Fibroblast of the aortic adventitia (primary cell): ENCODE results near the gene CALHM5. TPM values are rescaled to one million over a fixed set of nuclear protein-coding genes. Genes with fewer than 3 reads are reported as not detected.

Experiments
- DNase-seq: peaks from one replicate; pipeline ENCODE4 v3.0.0-alpha.2; 2010; ENCODE audit warnings: low read depth
- H3K4me3 ChIP-seq: 2 replicates; pipeline ENCODE4 v1.5.1; 2011; ENCODE audit warnings: low read depth, mild to moderate bottlenecking, control low read depth, low read length, moderate library complexity
- total RNA-seq: library from RNA; depleted of rRNA; stranded (reverse); fragments of >200 nt; gene quantifications from 2 replicates; pipeline ENCODE4 v1.2.3, GENCODE V29; 2012; ENCODE audit warnings: low replicate concordance
- TF ChIP-seq, protein P1 (sequence below): IDR thresholded peaks from 2 replicates; pipeline ENCODE4 v1.5.1; 2011; ENCODE audit warnings: mild to moderate bottlenecking, low read length, control low read depth, inconsistent platforms; ENCODE audit not compliant: insufficient read depth

CALHM5 gene
- total RNA-seq, 1 donor = 8.2 TPM

DNA sequence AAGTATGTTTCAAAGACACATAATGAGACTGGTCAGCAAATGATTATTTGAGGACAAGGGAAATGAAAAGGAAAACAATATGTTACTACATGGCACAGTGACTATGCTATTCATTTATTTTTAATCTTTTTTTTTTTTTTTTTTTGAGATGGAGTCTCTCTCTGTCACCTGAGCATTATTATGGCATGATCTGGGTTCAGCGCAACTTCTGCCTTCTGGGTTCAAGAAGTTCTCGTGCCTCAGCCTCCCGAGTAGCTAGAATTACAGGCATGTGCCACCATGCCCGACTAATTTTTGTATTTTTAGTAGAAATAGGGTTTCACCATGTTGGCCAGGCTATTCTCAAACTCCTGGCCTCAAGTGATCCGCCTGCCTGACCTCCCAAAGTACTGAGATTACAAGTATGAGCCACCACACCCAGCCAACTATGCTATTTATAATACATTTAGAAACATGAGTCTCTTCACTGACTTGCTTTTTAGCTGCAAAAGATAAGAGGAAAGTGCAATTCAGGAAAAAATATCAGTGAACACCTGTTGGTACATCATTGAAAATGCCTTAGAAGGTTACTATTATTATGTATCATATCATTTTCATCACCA is 45.5 kb downstream of the CALHM5 start:
- TF ChIP-seq, protein P1, sequence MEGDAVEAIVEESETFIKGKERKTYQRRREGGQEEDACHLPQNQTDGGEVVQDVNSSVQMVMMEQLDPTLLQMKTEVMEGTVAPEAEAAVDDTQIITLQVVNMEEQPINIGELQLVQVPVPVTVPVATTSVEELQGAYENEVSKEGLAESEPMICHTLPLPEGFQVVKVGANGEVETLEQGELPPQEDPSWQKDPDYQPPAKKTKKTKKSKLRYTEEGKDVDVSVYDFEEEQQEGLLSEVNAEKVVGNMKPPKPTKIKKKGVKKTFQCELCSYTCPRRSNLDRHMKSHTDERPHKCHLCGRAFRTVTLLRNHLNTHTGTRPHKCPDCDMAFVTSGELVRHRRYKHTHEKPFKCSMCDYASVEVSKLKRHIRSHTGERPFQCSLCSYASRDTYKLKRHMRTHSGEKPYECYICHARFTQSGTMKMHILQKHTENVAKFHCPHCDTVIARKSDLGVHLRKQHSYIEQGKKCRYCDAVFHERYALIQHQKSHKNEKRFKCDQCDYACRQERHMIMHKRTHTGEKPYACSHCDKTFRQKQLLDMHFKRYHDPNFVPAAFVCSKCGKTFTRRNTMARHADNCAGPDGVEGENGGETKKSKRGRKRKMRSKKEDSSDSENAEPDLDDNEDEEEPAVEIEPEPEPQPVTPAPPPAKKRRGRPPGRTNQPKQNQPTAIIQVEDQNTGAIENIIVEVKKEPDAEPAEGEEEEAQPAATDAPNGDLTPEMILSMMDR = no peak
- no peak overlapping the region for H3K4me3 ChIP-seq
- peak; percentile 43 for DNase-seq

DNA sequence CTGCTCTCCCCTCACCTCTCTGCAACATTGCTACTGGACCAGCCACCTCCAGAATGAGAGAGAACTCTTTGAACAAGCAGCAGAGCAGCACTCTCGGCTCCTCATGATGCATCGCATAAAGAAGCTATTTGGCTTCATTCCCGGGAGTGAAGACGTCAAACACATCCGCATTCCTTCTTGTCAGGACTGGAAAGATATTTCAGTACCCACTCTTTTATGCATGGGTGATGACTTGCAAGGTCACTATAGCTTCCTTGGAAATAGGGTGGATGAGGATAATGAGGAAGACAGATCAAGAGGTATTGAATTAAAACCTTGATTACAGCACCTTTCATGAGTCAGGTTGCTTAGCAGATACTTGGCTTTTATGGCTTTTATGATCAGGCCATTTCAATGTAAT is 46.5 kb downstream of the CALHM5 start:
- no peak overlapping the region for H3K4me3 ChIP-seq
- peak; percentile 95 for DNase-seq
- TF ChIP-seq, protein P1 = no peak

DNA sequence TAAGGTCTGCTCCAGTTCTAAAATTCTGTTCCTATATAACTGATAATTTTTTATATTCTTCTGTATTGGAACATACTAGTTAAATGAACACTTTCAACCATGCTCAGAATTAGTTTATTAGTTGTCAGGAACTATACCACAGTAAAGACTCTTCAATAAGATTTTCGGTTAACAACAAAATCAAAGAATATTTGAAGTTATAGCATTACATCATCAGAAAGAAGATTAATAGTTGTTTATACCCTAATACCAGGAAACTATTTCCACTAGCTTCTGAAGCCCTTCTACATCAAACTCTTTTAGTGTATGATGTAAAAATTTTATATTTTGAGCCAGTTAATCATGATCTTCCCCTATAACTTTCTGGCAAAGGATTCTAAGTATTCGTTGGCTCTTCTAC is 48.7 kb downstream of the CALHM5 start:
- TF ChIP-seq, protein P1 = no peak
- DNase-seq = no peak

DNA sequence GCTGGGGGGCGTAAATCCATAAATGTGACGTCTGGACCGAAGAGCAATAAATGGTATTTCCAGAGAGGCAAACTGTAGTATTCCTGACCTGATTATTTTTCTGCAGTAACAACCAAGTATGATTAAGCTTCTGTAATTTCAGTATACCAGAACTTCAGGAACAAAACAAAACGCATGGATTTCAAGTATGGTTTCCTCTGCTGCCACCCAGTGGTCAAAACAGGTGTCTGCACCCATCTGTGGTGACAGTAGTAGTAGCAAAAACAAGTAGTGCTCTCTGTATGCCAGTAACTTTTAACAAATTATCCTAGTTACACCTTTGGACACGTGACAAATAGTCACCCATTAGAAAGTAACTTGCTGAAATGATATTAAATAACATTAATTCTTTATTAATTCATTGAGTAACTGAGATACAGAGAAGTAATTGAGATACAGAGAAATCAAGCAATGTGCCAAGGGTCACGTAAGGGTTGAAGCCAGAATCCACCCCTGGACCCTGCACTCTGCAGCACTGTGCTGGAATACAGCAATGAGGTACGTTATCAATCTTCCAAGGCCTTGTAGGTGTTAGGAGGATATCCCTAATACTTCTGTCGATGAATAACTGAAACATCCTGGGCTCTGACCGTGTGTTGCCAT is 50.1 kb downstream of the CALHM5 start:
- DNase-seq = peak; percentile 86
- H3K4me3 ChIP-seq = no peak overlapping the region
- TF ChIP-seq, protein P1 = peak; percentile 93

More for the DNA sequence above, 48.7 kb downstream of the CALHM5 start:
- no peak overlapping the region for H3K4me3 ChIP-seq

DNA sequence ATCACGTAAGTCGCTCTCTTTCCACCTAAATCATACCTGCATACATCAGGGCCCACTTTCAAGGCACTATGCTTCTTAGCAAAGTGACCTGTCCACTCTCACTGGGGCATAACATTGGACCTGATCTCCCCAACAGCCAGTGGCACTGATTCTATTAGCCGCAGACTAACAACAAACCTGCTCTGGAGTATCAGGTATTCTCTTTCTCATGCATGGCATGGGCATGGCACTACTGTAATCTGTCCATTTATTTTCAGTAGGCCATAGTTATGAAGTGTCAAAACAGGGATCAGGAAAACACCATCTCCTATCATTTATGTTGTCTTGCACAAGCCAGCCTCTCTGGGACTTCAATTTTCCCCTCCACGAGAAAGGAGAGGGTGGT is 50.6 kb downstream of the CALHM5 start:
- no peak overlapping the region for H3K4me3 ChIP-seq
- TF ChIP-seq, protein P1 = no peak
- no peak for DNase-seq

DNA sequence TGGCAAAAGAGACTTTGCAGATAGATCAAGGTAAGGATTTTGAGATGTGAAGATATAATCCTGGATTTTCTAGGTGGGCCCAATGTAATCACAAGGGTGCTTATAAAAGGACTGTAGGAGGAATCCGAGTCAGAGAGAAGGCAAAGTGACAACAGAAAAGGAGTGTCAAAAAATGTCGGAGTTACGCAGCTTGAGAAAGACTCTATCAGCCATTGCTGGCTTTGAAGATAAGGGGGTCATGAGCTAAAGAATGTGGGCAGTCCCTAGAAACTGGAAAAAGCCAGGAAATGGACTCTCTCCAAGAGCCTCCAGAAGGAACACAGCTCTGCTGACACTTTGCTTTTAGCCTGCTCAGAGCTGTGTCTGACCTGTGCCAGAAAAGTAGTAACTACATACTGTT is 51.2 kb downstream of the CALHM5 start:
- TF ChIP-seq, protein P1 = no peak
- peak; percentile 61 for DNase-seq
- no peak overlapping the region for H3K4me3 ChIP-seq

DNA sequence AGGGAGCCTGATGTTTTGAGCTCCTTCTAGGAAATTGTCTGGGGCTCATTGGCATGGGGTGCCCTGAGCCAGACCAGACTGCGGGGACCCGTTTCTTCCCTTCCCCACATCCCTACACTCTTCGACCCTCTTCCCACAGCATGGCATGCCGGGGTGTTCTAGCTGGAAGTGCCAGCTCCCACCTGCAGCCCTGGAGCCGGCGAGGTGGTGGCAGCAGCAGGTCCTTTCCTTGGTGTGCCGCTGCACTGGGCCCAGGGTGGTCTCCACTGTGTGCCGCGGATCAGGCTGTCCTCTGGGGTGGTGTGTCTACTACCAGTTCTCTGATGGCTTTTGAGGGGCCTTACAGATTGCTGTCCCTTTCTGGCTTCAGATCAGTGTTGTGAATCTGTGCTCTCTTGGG is 52.4 kb downstream of the CALHM5 start:
- no peak for DNase-seq
- TF ChIP-seq, protein P1 = no peak

More for the DNA sequence above, 52.4 kb downstream of the CALHM5 start:
- H3K4me3 ChIP-seq = no peak overlapping the region
